IMR-90 (cell line): ENCODE data around the gene ILF3. TPM values are rescaled to one million over a fixed set of nuclear protein-coding genes. Genes with fewer than 3 reads are reported as not detected.

ENCODE experiments used
- ATAC-seq: fragments of 200-7000 bp; cut with Tn5 transposase; 2 replicates; pipeline ENCODE4 v1.9.1; 2020; ENCODE audit warnings: low read depth, mild to moderate bottlenecking, moderate library complexity
- BruUV-seq: library from RNA; stranded (reverse); fragments of 400-500 nt; replicated peaks from 2 replicates; lab custom pipeline; 2021; lab: Mats Ljungman, UMichigan
- CTCF ChIA-PET: fragments of 300-600 bp; formaldehyde crosslinking; extraction: SDS; loops from one replicate; lab custom pipeline; 2021; ENCODE audit warnings: antibody characterized with exemption; lab: Yijun Ruan, JAX
- POLR2A ChIA-PET: fragments of 300-600 bp; sonication (Branson Sonifier 250); formaldehyde crosslinking; loops from one replicate; lab custom pipeline; 2022; ENCODE audit warnings: antibody characterized with exemption; ENCODE audit not compliant: unreplicated experiment; lab: Charles Lee
- DNase-seq: peaks from one replicate; pipeline ENCODE4 v3.0.0; 2013
- H2AFZ ChIP-seq: replicated peaks from 2 replicates; pipeline ENCODE3; 2013; ENCODE audit warnings: low read length, mild to moderate bottlenecking; ENCODE audit not compliant: poor library complexity
- H2AK5ac ChIP-seq: 2 replicates; pipeline ENCODE4 v1.6.1; 2013; ENCODE audit warnings: low read depth, low read length, inconsistent platforms
- H2AK9ac ChIP-seq: replicated peaks from 2 replicates; pipeline ENCODE3; 2013; ENCODE audit warnings: mild to moderate bottlenecking, low read depth, low read length, moderate library complexity; ENCODE audit not compliant: poor library complexity
- H2BK120ac ChIP-seq: 2 replicates; pipeline ENCODE4 v1.6.1; 2013; ENCODE audit warnings: low read depth, low read length, inconsistent platforms
- H2BK15ac ChIP-seq: 3 replicates; pipeline ENCODE4 v1.6.1; 2013; ENCODE audit warnings: low read depth, low read length, inconsistent platforms
- H2BK20ac ChIP-seq: 2 replicates; pipeline ENCODE4 v1.6.1; 2013; ENCODE audit warnings: low read depth, mild to moderate bottlenecking, inconsistent platforms, low read length, moderate library complexity
- H2BK5ac ChIP-seq: 2 replicates; pipeline ENCODE4 v1.6.1; 2013; ENCODE audit warnings: mild to moderate bottlenecking, low read depth, low read length, inconsistent platforms; ENCODE audit not compliant: poor library complexity, severe bottlenecking
- H3K14ac ChIP-seq: replicated peaks from 2 replicates; pipeline ENCODE4 v1.6.1; 2013; ENCODE audit warnings: low read depth, low read length, inconsistent platforms
- H3K18ac ChIP-seq: 2 replicates; pipeline ENCODE4 v1.6.1; 2013; ENCODE audit warnings: low read depth, low read length, control low read depth
- H3K23ac ChIP-seq: 2 replicates; pipeline ENCODE4 v1.6.1; 2013; ENCODE audit warnings: low read depth, low read length, inconsistent platforms
- H3K27ac ChIP-seq: 2 replicates; pipeline ENCODE4 v1.5.1; 2013; ENCODE audit warnings: mild to moderate bottlenecking, control low read depth, low read length; ENCODE audit not compliant: insufficient read depth
- H3K27me3 ChIP-seq: 2 replicates; pipeline ENCODE4 v1.6.1; 2013; ENCODE audit warnings: low read length; ENCODE audit not compliant: control insufficient read depth, insufficient read depth
- H3K36me3 ChIP-seq: 2 replicates; pipeline ENCODE4 v1.6.1; 2013; ENCODE audit warnings: low read length, mixed read lengths; ENCODE audit not compliant: control insufficient read depth, insufficient read depth
- H3K4ac ChIP-seq: 2 replicates; pipeline ENCODE4 v1.6.1; 2013; ENCODE audit warnings: low read depth, low read length, inconsistent platforms
- H3K4me1 ChIP-seq: 2 replicates; pipeline ENCODE4 v1.6.1; 2013; ENCODE audit warnings: low read length, mixed read lengths; ENCODE audit not compliant: control insufficient read depth, insufficient read depth
- H3K4me2 ChIP-seq: 2 replicates; pipeline ENCODE4 v1.6.1; 2013; ENCODE audit warnings: low read depth, mild to moderate bottlenecking, control low read depth, low read length, moderate library complexity
- H3K4me3 ChIP-seq: 2 replicates; pipeline ENCODE4 v1.5.1; 2013; ENCODE audit warnings: low read depth, mild to moderate bottlenecking, control low read depth, low read length, moderate library complexity; ENCODE audit not compliant: insufficient read depth
- H3K56ac ChIP-seq: 2 replicates; pipeline ENCODE4 v1.6.1; 2013; ENCODE audit warnings: low read length, inconsistent platforms; ENCODE audit not compliant: insufficient read depth; ENCODE audit errors: extremely low read depth
- H3K79me1 ChIP-seq, 2 experiments: 2 replicates each; pipeline ENCODE4 v1.6.1; 2013; ENCODE audit warnings: low read length in 2 of 2, inconsistent platforms in 1 of 2, low read depth in 1 of 2
- H3K9ac ChIP-seq: 2 replicates; pipeline ENCODE4 v1.6.1; 2013; ENCODE audit warnings: low read depth, low read length, control low read depth
- H3K9me1 ChIP-seq: 2 replicates; pipeline ENCODE4 v1.6.1; 2013; ENCODE audit warnings: low read length, inconsistent platforms; ENCODE audit not compliant: insufficient read depth
- H3K9me3 ChIP-seq: 2 replicates; pipeline ENCODE4 v1.6.1; 2013; ENCODE audit warnings: low read length; ENCODE audit not compliant: control insufficient read depth, insufficient read depth
- H4K20me1 ChIP-seq: 2 replicates; pipeline ENCODE4 v1.6.1; 2013; ENCODE audit warnings: low read length, inconsistent platforms; ENCODE audit not compliant: insufficient read depth
- H4K5ac ChIP-seq: 2 replicates; pipeline ENCODE4 v1.6.1; 2013; ENCODE audit warnings: mild to moderate bottlenecking, low read depth, low read length, control low read depth
- H4K8ac ChIP-seq, 2 experiments: 2 replicates each; pipeline ENCODE4 v1.6.1; 2013; ENCODE audit warnings: low read depth in 2 of 2, low read length in 2 of 2, control low read depth in 1 of 2, inconsistent platforms in 1 of 2
- H4K91ac ChIP-seq: 2 replicates; pipeline ENCODE4 v1.6.1; 2013; ENCODE audit warnings: low read depth, low read length, inconsistent platforms; ENCODE audit not compliant: insufficient read depth
- MAZ ChIP-seq: IDR thresholded peaks from 2 replicates; pipeline ENCODE4 v1.6.1; 2012; ENCODE audit warnings: low read depth, mild to moderate bottlenecking, low read length, improper control_type of control experiment, moderate library complexity, borderline replicate concordance
- MXI1 ChIP-seq: IDR thresholded peaks from 2 replicates; pipeline ENCODE4 v1.6.1; 2012; ENCODE audit warnings: low read depth, mild to moderate bottlenecking, low read length, moderate library complexity, borderline replicate concordance
- WGBS, 2 experiments: methylation state at CpG; one replicate each; pipeline versions ENCODE4 v1.1.5 to v1.1.7; 2013; ENCODE audit warnings: missing lambda C conversion rate in 2 of 2; ENCODE audit not compliant: insufficient read length in 1 of 2; ENCODE audit errors: extremely low coverage in 2 of 2; 5-methylcytosine and 5-hydroxymethylcytosine counted together
- dilution Hi-C: fragments of 300-500 bp; cut with HindIII; formaldehyde crosslinking; loops from one replicate; pipeline ENCODE4 v1.14.3; 2018; ENCODE audit warnings: low sequenced_read_pairs; ENCODE audit not compliant: unreplicated experiment
- in situ Hi-C: fragments of 300-500 bp; cut with MboI; formaldehyde crosslinking; loops from 3 replicates; pipeline ENCODE4 v1.14.3; 2019; ENCODE audit warnings: low sequenced_read_pairs, inconsistent platforms, mixed read lengths
- intact Hi-C: fragments of 100-400 bp; cut with micrococcal nuclease; formaldehyde crosslinking; loops from 2 replicates; pipeline ENCODE4 v1.10.0; 2022
- polyA plus RNA-seq, 3 experiments: library from polyadenylated mRNA; depleted of rRNA; stranded (reverse); fragments of >200 nt; gene quantifications; 2 replicates each; pipeline ENCODE4 v1.2.3, GENCODE V29; 2012; ENCODE audit warnings: low replicate concordance in 1 of 3
- total RNA-seq: library from RNA; depleted of rRNA; stranded (reverse); fragments of >200 nt; gene quantifications from 2 replicates; pipeline ENCODE4 v1.2.3, GENCODE V29; 2012
- TF ChIP-seq, protein P1 (sequence below): conservative IDR thresholded peaks from 2 replicates; pipeline ENCODE4 v1.5.1; 2012; ENCODE audit warnings: mild to moderate bottlenecking, low read depth, low read length, improper control_type of control experiment

The ILF3 gene
- total and polyA plus RNA-seq, 2 of the 4 experiments (the other 2 are of a cell fraction), result 120 to 166 TPM

DNA sequence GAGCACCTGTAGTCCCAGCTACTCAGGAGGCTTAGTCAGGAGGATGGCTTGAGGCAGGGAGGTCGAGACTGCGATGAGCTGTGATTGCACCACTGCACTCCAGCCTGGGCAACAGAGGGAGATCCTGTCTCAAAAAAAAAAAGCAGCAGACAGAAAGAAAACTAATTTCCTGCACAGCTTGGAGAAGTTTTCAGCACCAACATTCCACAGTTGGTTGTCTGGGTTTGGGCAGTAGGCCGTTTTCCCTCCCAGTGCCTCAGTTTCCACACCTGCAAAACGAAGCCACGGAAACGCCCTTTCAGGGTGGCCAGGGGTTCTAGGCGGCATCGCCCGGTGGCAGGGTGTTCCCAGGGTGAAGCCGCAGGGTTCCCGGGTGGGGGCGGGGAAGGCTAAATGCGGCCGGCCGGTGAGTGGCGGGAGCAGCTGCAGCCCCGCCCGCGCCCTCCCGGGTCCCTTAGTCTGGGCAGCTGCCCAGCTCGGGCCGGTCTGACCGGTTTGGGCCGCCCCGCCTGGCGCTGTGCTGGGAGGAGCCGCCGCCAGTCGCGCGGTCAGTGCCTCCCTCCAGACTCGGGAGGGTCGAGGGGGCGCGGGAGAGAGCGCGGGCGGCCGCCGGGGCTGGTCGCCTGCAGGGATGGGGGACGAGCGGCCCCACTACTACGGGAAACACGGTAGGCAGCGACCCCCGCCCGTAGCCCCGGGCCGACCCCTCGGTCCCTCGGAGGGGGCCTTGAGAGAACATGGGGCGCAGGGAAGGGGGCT is 29.0 kb upstream of the ILF3 start, which contains the start of gene SLC44A2:
TSS of gene SLC44A2 (plus strand) at position 551 of the 759 bp plus-strand sequence. CDS start at position 632, 81 bp downstream.
- peak within 1 kb of the TSS; percentile 90 to 96; a peak in 3 of 4 replicates for H4K8ac ChIP-seq
- H3K4ac ChIP-seq, result peak within 1 kb of the TSS; percentile 97
- dilution Hi-C loops, result no loop called here
- peak within 1 kb of the TSS; percentile 93 for H2AK5ac ChIP-seq
- H3K14ac ChIP-seq, result peak within 1 kb of the TSS; percentile 86
- H4K5ac ChIP-seq, result peak within 1 kb of the TSS; percentile 10; the same call in 1 of the 2 replicates
- H2BK15ac ChIP-seq, result no peak within 1 kb of the TSS; the same call in 2 of the 3 replicates
- peak within 1 kb of the TSS; percentile 69 for H3K9ac ChIP-seq
- H3K9me1 ChIP-seq, result peaks cover 19% of the 10 kb centered on the region
- DNase-seq (peak; percentile 35), ATAC-seq (peak; percentile 98)
- CTCF ChIA-PET, result interaction anchor here (0.6 kb wide), 1 partner anchor 665 kb away, joined by 5 read pairs; no protein-coding TSS in a partner anchor
- H2AFZ ChIP-seq, result peak within 1 kb of the TSS; percentile 93
- H2BK20ac ChIP-seq, result peak within 1 kb of the TSS; percentile 41; the same call in 1 of the 2 replicates
- H3K18ac ChIP-seq, result peak within 1 kb of the TSS; percentile 14
- peak within 1 kb of the TSS; percentile 94 for H4K91ac ChIP-seq
- peak within 1 kb of the TSS; percentile 17 for H2BK5ac ChIP-seq
- H2BK120ac ChIP-seq, result peak within 1 kb of the TSS; percentile 87
- H3K23ac ChIP-seq, result peak within 1 kb of the TSS; percentile 90
- H3K27me3 ChIP-seq, result no peaks in the 10 kb centered on the region
- POLR2A ChIA-PET, result no interaction called here
- TF ChIP-seq MXI1 (no peak), MAZ (peak; percentile 73; the same call in 1 of the 2 replicates)
- TF ChIP-seq, protein P1, sequence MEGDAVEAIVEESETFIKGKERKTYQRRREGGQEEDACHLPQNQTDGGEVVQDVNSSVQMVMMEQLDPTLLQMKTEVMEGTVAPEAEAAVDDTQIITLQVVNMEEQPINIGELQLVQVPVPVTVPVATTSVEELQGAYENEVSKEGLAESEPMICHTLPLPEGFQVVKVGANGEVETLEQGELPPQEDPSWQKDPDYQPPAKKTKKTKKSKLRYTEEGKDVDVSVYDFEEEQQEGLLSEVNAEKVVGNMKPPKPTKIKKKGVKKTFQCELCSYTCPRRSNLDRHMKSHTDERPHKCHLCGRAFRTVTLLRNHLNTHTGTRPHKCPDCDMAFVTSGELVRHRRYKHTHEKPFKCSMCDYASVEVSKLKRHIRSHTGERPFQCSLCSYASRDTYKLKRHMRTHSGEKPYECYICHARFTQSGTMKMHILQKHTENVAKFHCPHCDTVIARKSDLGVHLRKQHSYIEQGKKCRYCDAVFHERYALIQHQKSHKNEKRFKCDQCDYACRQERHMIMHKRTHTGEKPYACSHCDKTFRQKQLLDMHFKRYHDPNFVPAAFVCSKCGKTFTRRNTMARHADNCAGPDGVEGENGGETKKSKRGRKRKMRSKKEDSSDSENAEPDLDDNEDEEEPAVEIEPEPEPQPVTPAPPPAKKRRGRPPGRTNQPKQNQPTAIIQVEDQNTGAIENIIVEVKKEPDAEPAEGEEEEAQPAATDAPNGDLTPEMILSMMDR, result no peak
- 3% methylated on average over 18 of the region's 53 CpGs; no CpG with 5 or more reads in 1 of the 2 experiments for WGBS, 2 experiments
- H3K27ac ChIP-seq, result peak within 1 kb of the TSS; percentile 59
- H3K56ac ChIP-seq, result peak within 1 kb of the TSS; percentile 61
- peak within 1 kb of the TSS; percentile 94 for H2AK9ac ChIP-seq
- no peaks in the 10 kb centered on the region; the same call in none of the 2 replicates for H4K20me1 ChIP-seq
- in situ Hi-C loops, result no loop called here
- H3K9me3 ChIP-seq, result no peaks in the 10 kb centered on the region
- H3K36me3 ChIP-seq, result peaks cover 17% of the 10 kb centered on the region
- intact Hi-C loops, result no loop called here
- H3K4me2 ChIP-seq, result peak within 1 kb of the TSS; percentile 93
- H3K4me1 ChIP-seq, result peaks cover 11% of the 10 kb centered on the region
- peak within 1 kb of the TSS; percentile 53 for H3K4me3 ChIP-seq
- no TSS peak for BruUV-seq
- peaks cover 34 to 63% of the 10 kb centered on the region in 2 experiments for H3K79me1 ChIP-seq
